HG03460 (cell line): ENCODE results near the gene WWC2.

Experiments
- ATAC-seq: cut with Tn5 transposase; IDR thresholded peaks from one replicate; pipeline ENCODE4 v1.9.1; 2021; ENCODE audit not compliant: unreplicated experiment

WWC2 gene

DNA sequence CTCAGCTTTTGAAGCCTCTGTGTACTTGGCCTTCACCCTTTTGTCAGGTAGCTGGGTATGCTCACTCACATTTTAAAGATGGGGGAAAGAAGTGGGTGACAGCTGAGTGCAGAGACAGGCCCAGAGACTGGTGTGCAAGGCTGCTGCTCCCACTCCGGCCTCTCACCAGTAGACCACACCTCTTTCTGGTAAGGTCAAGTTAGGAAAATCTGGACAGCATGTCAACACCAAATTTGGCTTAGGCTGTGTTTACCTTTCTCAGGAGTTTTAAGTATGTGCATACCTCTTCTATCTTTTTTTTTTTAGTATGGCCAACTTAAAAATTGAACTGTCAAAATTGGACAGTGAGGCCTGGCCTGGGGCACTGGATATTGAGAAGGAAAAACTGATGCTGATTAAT lies 154.4 kb downstream of the WWC2 start:
- ATAC-seq, result no peak

DNA sequence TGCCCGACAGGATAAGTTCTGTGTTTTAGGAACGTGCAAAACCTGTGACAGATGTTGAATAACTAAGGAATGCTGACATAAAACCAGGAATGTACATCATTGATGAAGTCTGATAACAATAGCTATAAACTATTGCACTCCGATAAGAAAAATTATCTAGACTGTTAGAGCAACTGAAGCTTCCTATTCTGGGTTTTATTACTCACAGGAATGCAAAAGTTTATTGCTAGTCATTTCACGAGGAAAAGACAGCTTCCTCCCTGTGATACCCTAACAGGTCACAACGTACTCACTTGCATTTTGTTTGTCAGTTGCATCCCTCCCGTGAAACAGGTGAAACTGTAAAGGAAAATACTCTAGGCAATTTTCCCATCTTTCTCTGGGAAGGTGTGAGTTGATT lies 155.1 kb downstream of the WWC2 start:
- ATAC-seq, result no peak

DNA sequence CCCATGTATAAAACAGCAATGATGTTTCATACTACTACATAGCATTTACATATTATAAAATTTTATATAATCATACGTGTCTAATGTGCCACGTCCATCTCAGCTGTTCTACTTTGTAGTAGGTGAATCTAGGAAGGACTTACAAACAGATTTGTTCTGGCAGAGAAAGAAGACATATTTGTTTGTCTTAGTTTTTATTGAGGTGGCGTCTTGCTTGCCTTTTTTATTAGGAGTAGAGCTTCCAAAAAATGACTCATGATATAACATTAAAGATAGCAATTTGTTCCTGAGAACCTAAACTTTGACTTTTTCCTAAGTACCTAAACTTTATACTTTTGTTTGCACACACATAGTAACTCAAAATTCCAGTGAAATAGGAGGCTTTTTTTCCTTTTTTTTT lies 156.4 kb downstream of the WWC2 start:
- no peak for ATAC-seq

DNA sequence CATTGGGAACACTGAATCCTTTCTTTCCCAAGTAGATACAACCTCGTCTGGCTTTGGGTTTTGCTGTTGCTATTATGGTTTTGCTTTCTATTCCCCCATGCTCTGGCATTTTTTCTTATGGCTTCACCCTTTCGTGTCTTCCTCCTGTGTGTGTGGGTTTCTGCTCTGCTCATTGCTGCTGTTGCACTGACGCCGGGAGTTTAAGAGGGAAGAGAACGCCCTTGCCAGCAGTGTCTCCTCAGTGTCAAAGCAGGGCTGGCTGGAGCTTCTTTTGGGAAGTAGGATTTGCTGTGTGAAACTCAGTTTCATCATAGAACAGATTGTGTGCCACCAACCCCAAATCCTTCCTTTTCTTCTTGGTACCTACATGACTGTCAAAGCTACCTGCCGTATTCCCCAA lies 157.3 kb downstream of the WWC2 start:
- ATAC-seq, result no peak

DNA sequence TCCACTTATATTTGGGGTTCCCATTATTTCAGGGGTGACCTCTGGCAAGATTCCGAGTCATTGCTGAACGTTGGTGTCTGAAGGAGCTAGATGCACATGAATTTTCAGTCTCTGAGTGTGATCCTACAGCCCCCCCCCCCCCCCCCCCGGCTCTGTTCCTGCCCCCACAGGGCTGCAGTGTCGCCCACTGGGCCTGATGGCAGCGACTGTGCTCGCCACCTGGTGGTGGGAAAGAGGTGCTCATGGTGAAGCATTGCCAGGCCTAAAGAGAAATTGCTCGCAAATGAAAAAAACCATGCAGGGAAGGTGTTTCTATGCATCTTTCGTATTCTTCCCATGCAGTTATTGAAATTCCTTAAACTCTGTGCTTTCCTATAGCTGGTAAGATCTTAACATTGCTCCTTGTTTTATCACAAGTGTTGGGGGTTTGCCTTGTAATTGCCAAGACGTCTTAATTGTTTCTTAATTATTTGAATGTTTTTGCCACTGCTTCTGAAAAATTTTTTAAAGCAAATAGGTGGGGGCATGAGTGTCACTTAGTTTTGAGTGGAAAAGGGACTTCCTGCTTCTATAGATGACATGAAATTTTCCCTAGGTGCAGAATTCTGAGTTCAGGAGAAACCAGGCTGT lies 157.8 kb downstream of the WWC2 start:
- ATAC-seq, result peak; percentile 82

DNA sequence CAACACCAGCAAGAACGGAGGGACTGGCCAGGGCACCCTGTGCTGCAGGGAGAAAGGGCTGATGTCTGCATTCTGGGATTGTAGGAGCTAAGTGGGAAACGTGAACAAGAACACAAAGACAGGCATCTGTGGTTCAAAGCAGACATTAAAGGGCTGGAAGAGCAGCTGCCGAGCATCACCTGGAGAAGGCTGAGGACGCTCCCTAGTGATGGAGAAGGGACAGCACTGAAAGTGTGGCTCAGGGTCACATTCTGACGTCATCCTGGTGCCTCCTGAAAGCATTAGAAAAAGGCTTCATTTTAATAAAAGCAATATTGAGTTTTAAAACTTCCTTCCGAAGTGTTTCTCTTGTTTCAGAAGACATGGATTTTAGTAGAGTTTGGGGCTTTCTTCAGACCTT lies 158.8 kb downstream of the WWC2 start:
- ATAC-seq, result no peak

DNA sequence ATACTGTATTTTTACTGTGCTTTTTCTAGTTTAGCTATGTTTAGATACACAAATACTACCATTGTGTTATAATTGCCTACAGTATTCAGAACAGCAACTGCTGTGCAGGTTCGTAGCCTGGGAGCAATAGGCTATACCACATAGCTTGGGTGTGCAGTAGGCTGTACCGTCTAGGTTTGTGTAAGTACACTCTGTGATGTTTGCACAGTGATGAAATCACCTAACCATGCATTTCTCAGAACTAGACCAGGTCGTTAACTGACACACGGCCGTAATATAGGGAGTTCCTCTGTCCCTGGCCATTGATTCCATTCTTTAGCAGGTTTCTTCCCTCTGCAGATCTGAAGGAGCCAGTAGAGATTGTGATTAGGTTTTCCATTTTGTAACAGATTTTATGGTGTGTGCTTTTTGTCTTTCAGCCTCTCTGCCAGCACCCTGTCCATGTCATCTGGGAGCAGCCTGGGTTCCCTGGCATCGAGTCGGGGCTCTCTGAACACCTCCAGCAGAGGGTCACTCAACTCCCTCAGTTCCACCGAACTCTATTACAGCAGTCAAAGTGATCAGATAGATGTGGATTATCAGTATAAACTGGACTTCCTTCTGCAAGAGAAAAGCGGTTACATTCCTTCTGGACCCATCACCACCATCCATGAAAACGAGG lies 161.6 kb downstream of the WWC2 start:
- ATAC-seq, result no peak

DNA sequence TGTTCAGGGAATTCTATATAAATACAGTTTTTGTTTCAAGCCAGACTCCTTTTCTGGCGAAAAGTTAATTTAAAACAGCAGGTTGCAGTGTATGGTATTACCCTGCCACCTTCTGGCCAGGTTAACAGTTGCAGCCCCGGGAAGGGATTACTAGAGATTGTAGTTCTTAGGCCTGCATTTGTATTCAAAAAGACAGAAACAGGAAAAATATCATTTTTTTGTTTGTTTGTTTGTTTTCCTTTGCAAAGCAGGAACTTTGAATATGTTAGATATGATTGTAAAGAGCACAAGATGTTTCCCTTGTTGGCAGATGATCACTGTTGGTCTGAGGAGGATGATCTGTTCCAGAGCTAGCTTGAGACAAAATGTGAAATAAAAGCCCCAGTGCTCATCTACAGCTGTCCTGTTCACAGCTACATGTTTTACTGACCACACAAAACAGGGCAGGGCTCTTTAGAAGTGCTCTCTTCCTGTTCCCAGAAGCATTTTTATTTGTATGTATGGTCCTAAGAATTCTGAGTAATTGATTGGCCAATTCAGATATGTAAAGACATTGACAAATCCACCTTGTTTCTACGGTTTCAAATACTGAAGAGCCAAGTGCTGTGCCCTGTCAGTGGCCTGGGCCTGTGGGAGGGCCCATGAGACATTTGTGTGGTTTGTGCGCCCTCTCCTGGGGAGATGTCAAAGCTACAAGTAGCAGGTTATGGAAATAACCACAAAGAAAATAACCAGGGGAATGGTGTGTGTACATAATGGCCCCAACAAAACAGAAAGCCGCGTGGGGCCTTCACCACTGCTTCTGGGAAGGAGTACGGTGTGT lies 163.1 kb downstream of the WWC2 start:
- ATAC-seq, result peak; percentile 97

DNA sequence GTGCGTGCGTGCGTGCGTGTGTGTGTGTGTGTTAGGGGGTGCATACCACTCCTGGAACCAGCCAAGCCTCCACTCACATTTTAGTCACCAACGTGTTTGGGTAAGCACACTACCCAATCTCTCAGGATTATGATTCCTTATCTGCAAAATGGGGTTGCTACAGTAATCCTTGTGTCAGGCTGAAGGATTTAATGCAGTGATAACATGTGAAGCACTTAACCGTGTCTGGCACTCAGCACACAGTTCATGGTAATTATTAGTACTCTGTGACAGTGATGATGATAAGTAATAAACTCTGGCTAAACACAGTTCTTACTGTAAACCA lies 163.7 kb downstream of the WWC2 start:
- ATAC-seq, result no peak

DNA sequence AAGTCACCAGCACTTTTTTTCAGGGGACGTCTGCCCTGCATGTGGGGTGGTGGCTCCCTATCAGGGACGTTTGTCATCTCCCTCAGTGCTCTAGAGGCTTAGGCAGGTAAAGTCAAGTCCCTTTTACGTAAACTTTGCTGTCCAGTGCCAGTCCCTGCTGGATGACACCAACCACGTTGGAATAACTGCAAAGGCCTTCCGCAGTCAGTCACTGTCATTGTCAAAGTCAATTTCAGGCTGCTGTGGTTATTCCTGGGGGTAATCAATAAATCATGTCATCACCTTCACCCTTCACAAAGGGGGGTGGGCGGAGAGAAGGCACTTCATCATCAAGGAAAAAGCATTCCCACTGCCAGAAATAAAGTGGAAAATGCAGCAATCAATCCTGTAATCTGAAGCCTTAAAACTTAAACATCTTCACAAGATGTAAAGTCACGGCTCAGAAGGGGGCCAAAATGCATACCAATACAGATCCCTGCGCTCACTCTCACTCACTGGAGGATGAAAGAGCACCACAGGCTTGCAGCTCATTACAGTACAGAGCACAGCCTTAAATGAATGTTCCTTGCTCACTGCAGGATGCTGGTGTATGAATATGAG lies 164.8 kb downstream of the WWC2 start:
- ATAC-seq, result no peak

DNA sequence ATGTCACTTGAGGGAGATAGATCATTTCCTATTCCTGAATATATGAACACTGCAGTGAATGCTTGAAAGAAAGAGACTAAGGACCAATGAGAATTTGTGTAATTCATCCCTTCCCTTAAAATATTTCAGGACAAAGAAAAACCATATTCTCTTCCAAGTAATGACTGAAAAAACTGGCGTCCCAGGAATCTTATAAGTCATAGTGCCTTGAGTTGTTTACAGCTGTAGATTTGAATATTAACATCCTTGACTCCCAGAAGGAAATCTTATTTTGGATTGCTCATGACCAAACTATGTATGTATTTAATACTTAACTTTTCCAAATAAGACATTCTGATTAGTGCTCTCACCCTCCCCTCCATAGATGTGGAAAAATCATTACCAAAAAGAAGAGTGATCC lies 165.6 kb downstream of the WWC2 start:
- no peak for ATAC-seq

DNA sequence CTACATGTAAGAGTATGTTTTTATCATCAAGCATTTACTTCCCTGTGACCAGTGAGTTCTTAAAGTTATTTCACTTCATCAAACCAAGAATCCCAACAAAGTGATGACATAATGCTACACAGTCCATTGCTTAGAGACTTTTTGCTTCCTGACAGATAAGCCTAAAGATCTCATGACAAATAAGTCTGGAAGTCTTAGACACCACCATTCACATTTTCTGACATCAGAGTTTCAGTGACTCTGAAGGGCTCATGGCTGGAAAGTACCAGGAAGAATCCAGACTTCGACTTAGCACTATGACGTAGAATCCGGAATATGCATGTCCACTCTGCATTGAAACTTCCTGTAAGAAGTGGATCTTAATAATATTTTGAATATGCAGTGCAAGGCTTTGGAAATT lies 167.3 kb downstream of the WWC2 start:
- ATAC-seq, result no peak

DNA sequence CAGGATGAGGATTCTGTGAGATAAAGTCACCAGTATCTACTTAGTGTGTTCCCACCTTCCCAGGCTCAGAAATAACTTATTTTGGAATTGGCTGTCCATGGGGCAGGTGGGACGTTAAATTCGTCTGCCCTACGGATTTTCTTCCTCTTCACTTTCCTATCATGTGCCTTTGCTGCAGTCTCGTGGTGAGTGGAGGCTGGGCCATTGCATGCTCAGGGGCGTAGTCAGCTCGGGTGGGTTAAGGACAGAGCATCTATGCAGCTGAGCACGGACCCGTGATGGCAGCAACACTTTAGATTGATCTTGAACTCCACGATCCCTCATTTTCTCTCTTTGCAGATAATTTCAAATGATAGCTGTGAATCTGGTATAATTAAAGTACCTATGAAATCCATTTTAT lies 169.5 kb downstream of the WWC2 start:
- ATAC-seq, result no peak

DNA sequence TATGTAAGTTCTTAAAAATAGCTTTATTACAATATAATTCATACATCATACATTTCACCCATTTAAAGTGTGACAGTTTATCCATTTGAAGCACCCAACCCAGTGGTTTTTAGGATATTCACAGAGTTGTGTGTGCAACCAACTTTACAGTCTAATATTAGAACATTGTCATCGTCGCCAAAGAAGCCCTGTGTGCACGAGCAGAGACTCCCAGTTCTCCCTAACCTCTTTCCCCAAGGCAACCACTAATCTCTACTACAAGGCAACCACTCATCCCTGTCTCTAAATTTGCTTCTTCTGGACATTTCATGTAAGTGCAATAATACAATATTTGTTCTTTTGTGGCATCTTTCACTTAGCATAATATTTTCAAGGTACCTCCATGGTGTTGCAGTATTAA lies 173.3 kb downstream of the WWC2 start:
- ATAC-seq, result no peak

DNA sequence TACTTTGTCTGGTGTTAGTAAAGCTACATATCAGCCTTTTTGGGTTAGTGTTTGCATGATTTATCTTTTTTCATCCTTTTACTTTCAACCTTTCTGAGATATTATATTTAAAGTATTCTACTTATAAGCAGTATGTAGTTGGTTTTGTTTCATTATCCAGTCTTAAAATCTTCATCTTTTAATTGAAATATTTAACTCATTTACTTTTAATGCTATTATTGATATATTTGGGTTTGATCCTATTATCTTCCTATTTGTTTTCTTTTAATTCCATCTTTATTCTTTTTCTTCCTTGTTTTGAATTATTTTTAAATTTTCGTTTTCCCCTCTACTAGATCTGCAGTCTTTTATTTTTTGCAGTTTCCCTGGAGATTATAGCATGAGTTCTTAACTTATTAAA lies 177.0 kb downstream of the WWC2 start:
- ATAC-seq, result no peak

DNA sequence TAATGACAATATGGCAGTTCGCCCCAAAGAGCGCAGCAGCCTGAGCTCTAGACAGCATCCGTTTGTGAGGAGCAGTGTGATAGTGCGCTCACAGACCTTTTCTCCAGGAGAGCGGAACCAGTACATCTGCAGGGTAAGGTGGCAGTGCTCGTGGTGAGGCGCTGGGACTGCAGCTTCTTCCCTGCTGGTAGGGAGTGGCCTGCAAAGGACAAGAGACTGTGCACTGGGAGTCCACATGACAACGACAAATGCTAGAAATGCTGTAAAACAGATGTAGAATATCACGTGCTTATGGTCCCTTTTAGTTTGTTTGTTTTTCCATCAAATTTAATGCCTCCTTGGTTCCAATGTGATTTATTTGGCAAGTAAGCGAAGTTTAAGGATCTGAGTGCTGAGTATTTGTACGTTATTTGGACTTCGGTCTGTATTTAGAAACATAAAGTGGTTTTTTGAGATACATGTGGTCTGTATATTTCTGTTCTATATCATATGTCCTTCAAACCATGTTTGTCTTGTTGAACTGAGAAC lies 185.3 kb downstream of the WWC2 start:
- ATAC-seq, result no peak

DNA sequence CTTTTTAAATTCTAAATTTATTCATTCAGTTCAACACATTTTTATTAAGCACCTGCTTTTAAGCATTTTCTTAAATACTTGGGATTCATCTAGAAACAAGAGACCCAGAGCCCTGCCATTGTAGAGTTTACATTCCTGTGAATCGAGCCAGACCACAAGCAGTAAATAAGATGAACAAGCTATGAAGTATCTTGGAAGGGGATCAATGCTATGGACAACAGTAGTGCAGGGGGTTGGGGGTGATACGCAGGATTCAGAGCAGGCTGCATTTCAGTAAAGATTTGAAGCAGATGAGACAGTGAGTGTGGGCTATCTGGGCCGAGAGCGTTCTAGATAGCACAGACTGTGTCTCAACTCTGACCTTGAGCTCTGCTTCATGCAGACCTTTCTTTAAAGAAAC lies 185.9 kb downstream of the WWC2 start:
- no peak for ATAC-seq

DNA sequence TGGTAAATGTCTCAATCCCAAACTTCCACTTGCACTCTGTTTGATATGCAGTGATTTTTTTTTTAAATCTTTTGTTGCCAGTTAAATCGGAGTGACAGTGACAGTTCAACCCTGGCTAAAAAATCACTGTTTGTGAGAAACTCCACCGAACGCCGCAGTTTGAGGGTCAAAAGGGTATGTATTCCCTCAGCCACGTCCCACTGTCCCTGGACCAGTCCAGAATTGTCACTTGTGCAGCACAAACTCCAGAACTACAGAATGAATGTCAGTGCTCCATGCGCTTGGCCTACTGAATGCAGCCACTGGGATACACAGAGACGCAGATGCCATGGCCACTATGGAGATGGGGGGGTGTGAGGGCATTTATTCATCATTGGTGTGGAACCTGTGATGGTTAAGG lies 186.8 kb downstream of the WWC2 start:
- no peak for ATAC-seq

DNA sequence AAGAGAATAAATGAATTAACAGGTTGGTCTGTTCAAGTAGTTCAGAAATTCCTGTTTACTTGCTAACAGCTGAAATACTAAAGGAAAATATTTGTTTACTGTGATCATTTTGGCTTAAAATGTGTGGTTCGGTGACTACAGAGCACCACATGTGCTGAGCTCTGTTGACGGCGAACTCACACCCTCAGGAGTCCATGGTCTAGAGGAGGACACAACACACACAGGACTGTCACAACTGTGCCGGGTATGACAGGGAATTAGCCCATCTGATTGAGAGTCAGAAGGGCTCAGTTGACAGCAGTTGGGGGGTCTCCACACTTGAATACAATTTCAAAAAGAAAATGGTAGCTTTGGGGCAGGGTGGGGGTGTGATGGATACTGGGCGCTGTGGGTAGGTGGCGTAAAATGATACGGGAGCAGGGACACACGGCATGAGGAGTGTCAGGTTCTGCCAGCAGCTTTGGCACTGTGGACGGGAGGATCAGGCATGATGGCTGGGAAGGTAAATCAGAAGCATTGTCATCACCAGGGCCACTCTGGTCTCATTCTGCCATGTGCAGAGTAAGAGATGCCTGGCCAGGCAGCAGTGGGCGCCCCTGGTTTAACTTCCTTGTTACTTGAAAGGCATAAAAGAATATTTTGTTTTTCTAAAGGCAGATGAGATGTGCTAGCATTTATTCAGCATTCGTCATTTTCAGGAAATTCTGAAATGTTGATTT lies 187.7 kb downstream of the WWC2 start:
- peak; percentile 25 for ATAC-seq

DNA sequence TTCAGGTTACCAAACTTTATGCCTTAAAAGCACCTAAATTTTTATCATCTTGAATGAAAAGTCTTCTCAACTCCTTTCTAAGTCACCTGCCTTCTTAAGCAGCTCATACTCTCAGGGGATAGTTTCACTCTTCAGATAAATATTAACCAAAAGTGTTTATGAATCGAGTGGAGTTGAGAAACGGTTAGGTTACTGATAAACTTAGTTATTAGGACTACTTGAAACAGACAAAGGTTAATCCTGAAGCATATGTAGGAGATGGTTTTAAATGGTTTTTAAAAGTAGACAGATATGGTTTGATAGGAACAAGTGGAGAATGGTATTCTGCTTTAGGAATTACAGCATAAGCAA lies 188.2 kb downstream of the WWC2 start:
- peak; percentile 83 for ATAC-seq

DNA sequence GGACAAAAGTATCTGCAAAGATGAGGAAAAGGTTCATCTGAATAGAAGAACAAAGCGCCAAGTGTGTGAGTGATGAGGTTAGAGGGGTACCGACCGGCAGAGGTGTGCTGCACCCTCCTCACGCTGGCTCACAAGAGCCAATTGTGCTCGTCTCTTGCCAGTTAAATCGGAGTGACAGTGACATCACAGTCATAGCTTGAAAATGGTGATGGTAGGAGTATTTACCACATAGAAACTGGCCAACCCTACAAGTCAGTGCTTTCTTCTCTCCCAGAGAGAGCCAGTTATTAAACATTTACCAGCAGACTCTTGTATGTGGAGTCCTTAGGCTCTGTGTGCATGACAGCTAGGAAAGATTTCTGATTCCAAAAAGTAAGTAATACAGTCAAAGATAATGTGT lies 188.6 kb downstream of the WWC2 start:
- ATAC-seq, result peak; percentile 81
